Adrenal gland (tissue), 12 donors: Measurements from ENCODE around the gene PRRC2B. TPM values are rescaled to one million over a fixed set of nuclear protein-coding genes. Genes with fewer than 3 reads are reported as not detected.
"Not testable (repeated sequence)": the region's sequence is repeated elsewhere in the genome, so short reads cannot be mapped to it uniquely, and the experiment has no call there.

Source experiments
- DNase-seq, 7 donors: peaks; one replicate each; pipeline ENCODE4 v3.0.0-alpha.2; 2019 to 2020
- H3K27ac ChIP-seq, 5 donors: fragments of 200-600 bp; sonication (generic) in 4 of 5; 1 replicate in 3 of 5; 2 replicates in 2 of 5; pipeline versions ENCODE4 v1.5.1 to v1.8.0; 2016 to 2020; ENCODE audit warnings: mild to moderate bottlenecking in 1 of 5
- H3K27me3 ChIP-seq: fragments of 200-600 bp; 2 replicates; pipeline ENCODE4 v1.8.0; 2021
- H3K36me3 ChIP-seq, 2 donors: fragments of 200-600 bp; replicated peaks in 1 of 2; 1 replicate in 1 of 2; 2 replicates in 1 of 2; pipeline versions ENCODE4 v1.5.1 to v1.8.0; 2018 to 2022
- H3K4me1 ChIP-seq, 2 donors: fragments of 200-600 bp; replicated peaks in 1 of 2; 1 replicate in 1 of 2; 2 replicates in 1 of 2; pipeline versions ENCODE4 v1.5.1 to v1.8.0; 2018 to 2021
- H3K4me3 ChIP-seq, 4 donors: fragments of 200-600 bp; sonication (generic) in 3 of 4; one replicate each; pipeline ENCODE4 v1.5.1; 2016 to 2018
- H3K9me3 ChIP-seq, 3 donors: fragments of 200-600 bp; sonication (generic) in 1 of 3; replicated peaks in 1 of 3; 1 replicate in 2 of 3; 2 replicates in 1 of 3; pipeline versions ENCODE4 v1.5.1 to v1.8.0; 2016 to 2021
- POLR2A ChIP-seq, 2 donors: fragments of 450-650 bp; IDR thresholded peaks; one replicate each; pipeline ENCODE4 v1.6.1; 2017; ENCODE audit warnings: antibody characterized with exemption in 2 of 2, mild to moderate bottlenecking in 2 of 2, moderate library complexity in 1 of 2
- WGBS, 4 donors: extraction: QIAGEN DNeasy Blood & Tissue Kit in 2 of 4; methylation state at CpG; one replicate each; pipeline versions ENCODE4 v1.1.5 to v1.1.7; 2013 to 2017; 5-methylcytosine and 5-hydroxymethylcytosine counted together
- intact Hi-C, 2 donors: fragments of 100-400 bp; cut with DNase I; formaldehyde crosslinking; loops; one replicate each; pipeline versions ENCODE4 v1.14.1 to v1.15.0; 2022 to 2023
- polyA plus RNA-seq, 3 donors: library from polyadenylated mRNA; stranded (reverse); fragments of 200-250 nt in 2 of 3; fragments of 350-450 nt in 1 of 3; fragmentation: Illumina TruSeq in 1 of 3; extraction: RNeasy Lipid Tissue Mini Kit (QIAGEN cat#74804) in 1 of 3; gene quantifications; one replicate each; pipeline ENCODE4 v1.2.3, GENCODE V29; 2013 to 2014
- total RNA-seq, 9 donors: library from RNA; depleted of rRNA in 4 of 9; stranded (reverse); fragments of >200 nt in 4 of 9; fragments of 120-200 nt in 1 of 9; fragmentation: NEBNext Ultra II Directional in 1 of 9; extraction: Animal tissue kit (Norgen Biotek cat#: 25700) in 1 of 9; gene quantifications; one replicate each; pipeline versions ENCODE4 v1.1.0 to v1.2.4, GENCODE V29; 2013 to 2023
- TF ChIP-seq, protein P1 (sequence below), 6 experiments: fragments of 450-650 bp in 4 of 6; fragments of 200-600 bp in 2 of 6; sonication (generic) in 1 of 6; IDR thresholded peaks; 1 replicate in 5 of 6; 2 replicates in 1 of 6; pipeline versions ENCODE4 v1.5.1 to v1.8.0; 2016 to 2021; ENCODE audit warnings: antibody characterized with exemption in 6 of 6, mild to moderate bottlenecking in 2 of 6, moderate library complexity in 1 of 6
- donor health status: healthy with polysubstance abuse.
- donor health status: Bipolar disorder and iron deficiency.
- donor health status: DM: yes; HTN: yes; CAD: no.
- donor health status: DM: no; HTN: no; CAD: no.
- donor health status: DM: no; HTN: no; CAD: no.
- donor health status: DM: yes; HTN: yes; CAD: no.

Gene PRRC2B
- total and polyA plus RNA-seq, 12 donors: 42.3 to 255 (median 145) TPM

DNA sequence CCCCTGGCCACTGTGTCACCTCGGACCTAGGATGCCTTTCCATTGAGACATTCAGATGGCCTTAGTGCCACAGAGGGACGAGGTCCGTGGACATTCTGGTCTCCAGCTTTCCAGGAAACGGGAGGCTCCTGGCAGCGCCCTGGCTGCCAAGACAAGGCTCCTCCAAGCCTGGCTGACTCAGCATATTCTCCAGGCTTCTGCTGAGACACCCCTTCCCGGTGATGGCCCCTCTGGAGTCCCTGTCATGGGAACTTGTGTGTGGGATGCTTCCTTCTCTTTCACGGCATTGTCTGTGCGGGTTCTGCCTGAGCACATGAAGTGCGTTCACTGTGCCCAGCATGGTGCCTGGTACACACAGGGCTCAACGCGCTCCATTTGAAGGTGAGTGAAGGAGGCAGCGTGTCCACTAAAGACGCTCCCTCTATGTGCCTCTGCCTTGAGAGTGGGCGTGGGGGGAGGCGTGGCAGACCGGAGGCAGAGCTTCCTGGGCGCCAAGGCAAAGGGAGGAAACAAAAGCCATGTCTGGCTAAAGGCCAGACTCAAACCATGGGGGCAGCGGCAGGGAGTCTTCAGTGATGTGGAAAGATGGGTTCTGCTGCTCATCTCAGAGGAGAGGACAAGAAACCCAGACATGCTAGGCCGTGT lies 46.4 kb upstream of the PRRC2B start:
- Histone ChIP-seq H3K9me3 (no peaks in the 10 kb centered on the region), H3K27me3 (no peaks in the 10 kb centered on the region), H3K4me1 (peaks cover 0 to 10% of the 10 kb centered on the region in 2 donors), H3K4me3 (no peak overlapping the region), H3K27ac (no peak overlapping the region), H3K36me3 (no peaks in the 10 kb centered on the region)
- WGBS, 4 donors: 55 to 75% (median 71%) methylated on average over 10 to 19 of the region's 19 CpGs
- TF ChIP-seq POLR2A (IDR thresholded peaks at IDR 0.05): no peak
- TF ChIP-seq, protein P1, sequence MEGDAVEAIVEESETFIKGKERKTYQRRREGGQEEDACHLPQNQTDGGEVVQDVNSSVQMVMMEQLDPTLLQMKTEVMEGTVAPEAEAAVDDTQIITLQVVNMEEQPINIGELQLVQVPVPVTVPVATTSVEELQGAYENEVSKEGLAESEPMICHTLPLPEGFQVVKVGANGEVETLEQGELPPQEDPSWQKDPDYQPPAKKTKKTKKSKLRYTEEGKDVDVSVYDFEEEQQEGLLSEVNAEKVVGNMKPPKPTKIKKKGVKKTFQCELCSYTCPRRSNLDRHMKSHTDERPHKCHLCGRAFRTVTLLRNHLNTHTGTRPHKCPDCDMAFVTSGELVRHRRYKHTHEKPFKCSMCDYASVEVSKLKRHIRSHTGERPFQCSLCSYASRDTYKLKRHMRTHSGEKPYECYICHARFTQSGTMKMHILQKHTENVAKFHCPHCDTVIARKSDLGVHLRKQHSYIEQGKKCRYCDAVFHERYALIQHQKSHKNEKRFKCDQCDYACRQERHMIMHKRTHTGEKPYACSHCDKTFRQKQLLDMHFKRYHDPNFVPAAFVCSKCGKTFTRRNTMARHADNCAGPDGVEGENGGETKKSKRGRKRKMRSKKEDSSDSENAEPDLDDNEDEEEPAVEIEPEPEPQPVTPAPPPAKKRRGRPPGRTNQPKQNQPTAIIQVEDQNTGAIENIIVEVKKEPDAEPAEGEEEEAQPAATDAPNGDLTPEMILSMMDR (IDR thresholded peaks at IDR 0.05): no peak
- DNase-seq: no peak
- intact Hi-C loops: no loop called here

- H3K27ac ChIP-seq: no peak overlapping the region
- intact Hi-C loops: no loop called here
- DNase-seq: peak in 2 of 7 donors; percentile 11 to 38
- no peaks in the 10 kb centered on the region for H3K9me3 ChIP-seq
- TF ChIP-seq, protein P1 (IDR thresholded peaks at IDR 0.05): no peak
- no peak for TF ChIP-seq POLR2A (IDR thresholded peaks at IDR 0.05)
- H3K4me1 ChIP-seq: peaks cover 0 to 10% of the 10 kb centered on the region in 2 donors
- no peaks in the 10 kb centered on the region for H3K27me3 ChIP-seq
- H3K4me3 ChIP-seq: no peak overlapping the region
- 41 to 76% (median 68%) methylated on average over 6 to 10 of the region's 10 CpGs for WGBS, 4 donors
- H3K36me3 ChIP-seq: no peaks in the 10 kb centered on the region
Measured at GRCh38 chr9:131348631-131349521, 45.0 kb upstream of the PRRC2B start.

GRCh38 chr9:131349522-131349880 lies 44.4 kb upstream of the PRRC2B start:
- DNase-seq: no peak
- TF ChIP-seq POLR2A (IDR thresholded peaks at IDR 0.05): no peak
- TF ChIP-seq, protein P1 (IDR thresholded peaks at IDR 0.05): no peak
- Histone ChIP-seq H3K27ac (no peak overlapping the region), H3K9me3 (no peaks in the 10 kb centered on the region), H3K4me3 (peak overlapping the region in 1 of 4 donors; percentile 40), H3K36me3 (no peaks in the 10 kb centered on the region), H3K27me3 (no peaks in the 10 kb centered on the region), H3K4me1 (peaks cover 0 to 10% of the 10 kb centered on the region in 2 donors)
- intact Hi-C loops: no loop called here
- WGBS, 4 donors: 40 to 60% (median 49%) methylated on average over 3 to 5 of the region's 5 CpGs

- no peaks in the 10 kb centered on the region for H3K36me3 ChIP-seq
- H3K4me3 ChIP-seq: peak overlapping the region in 2 of 4 donors; percentile 28 to 40
- H3K27me3 ChIP-seq: no peaks in the 10 kb centered on the region
- H3K9me3 ChIP-seq: no peaks in the 10 kb centered on the region
- TF ChIP-seq, protein P1 (IDR thresholded peaks at IDR 0.05): peak; percentile 79 to 96 (median 90)
- no peak for TF ChIP-seq POLR2A (IDR thresholded peaks at IDR 0.05)
- intact Hi-C loops: loop anchor here in 1 of 2 donors (5.0 kb wide), 2 partner anchors 127 to 397 kb away; no protein-coding TSS in a partner anchor
- H3K4me1 ChIP-seq: peaks cover 0 to 10% of the 10 kb centered on the region in 2 donors
- DNase-seq: peak; percentile 83 to 94 (median 93)
- 6 to 9% (median 8%) methylated on average over 25 to 27 of the region's 27 CpGs for WGBS, 4 donors
- H3K27ac ChIP-seq: peak overlapping the region in 1 of 5 donors; percentile 42
Measured at GRCh38 chr9:131349881-131350563, 43.9 kb upstream of the PRRC2B start.

DNA sequence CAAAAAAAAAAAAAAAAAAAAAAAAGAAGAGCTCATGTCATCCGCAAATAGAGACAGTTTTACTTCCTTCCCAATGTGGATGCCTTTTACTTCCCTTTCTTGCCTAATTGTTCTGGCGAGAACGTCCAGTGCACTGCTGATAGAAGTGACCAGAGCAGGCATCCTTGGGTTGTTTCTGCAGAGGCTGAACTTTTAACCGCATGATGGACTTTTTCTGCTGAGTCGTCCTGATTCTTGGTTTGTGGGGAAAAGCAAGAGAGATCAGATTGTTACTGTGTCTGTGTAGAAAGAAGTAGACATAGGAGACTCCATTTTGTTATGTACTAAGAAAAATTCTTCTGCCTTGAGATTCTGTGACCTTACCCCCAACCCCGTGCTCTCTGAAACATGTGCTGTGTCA lies 37.4 kb upstream of the PRRC2B start:
- H3K27me3 ChIP-seq, H3K27ac ChIP-seq, H3K4me1 ChIP-seq, intact Hi-C loops, H3K4me3 ChIP-seq, H3K36me3 ChIP-seq, H3K9me3 ChIP-seq: not testable (repeated sequence)
- WGBS, 4 donors: 36 to 56% (median 53%) methylated on average over 5 of the region's 6 CpGs
- peak in 4 of 7 donors; percentile 31 to 62 (median 44) for DNase-seq
